ENCODE results near the gene KCNE4. TPM values are rescaled to one million over a fixed set of nuclear protein-coding genes. Genes with fewer than 3 reads are reported as not detected.

The KCNE4 gene
- total RNA-seq, 4 donors from 2014 or later, result 1.9 to 16.6 (median 10.3) TPM

DNA sequence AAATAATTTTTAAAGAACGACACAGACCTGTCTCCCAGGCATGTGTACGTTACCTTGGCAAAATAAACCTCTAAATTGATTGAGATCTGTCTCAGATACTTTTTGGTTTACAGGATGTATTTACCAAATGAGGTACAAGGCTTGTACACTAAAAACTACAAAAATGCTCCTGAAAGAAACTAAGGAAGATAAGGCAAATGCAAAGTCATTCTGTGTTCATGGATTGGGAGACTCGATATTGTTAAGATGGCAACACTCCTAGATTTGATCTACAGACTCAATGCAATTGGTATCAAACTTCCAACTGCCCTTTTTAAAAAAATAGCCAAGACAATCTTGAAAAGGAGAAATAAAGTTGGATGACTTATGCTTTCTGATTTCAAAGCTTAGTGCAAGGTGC is 11.5 kb upstream of the KCNE4 start:
- no peak for DNase-seq (ENCODE audit: low spot score)
- no peak for ATAC-seq (ENCODE audit: low FRiP score)
- no peak for TF ChIP-seq CTCF (IDR thresholded peaks at IDR 0.05)

DNA sequence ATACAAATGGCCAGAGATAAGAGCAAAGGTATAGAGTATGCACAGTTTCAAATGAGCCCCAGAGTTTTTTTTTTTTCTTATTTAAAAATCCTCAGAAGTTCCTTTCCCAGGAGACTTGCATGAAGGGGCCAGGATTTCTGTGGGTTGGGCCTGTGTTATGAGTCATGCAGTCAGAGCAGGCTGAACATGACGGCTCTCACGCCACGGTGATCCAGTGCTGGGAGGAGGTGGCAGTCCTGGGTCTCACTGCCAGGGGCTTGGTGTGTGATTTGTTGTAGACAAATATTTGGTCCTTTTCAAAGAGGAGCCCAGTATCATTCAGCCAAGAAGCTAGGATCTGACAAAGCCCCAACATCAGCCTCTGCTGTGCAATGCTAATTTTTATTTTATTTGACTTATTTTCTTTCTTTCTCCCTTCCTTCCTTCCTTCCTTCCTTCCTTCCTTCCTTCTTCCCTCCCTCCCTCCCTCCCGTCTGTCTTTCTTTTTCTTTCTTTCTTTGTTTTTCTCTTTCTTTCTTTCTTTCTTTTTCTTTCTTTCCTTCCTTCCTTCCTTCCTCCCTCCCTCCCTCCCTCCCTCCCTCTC is 10.4 kb upstream of the KCNE4 start:
- TF ChIP-seq CTCF (IDR thresholded peaks at IDR 0.05), result no peak
- DNase-seq (ENCODE audit: low spot score) (no peak), ATAC-seq (ENCODE audit: low FRiP score) (peak; percentile 94)

DNA sequence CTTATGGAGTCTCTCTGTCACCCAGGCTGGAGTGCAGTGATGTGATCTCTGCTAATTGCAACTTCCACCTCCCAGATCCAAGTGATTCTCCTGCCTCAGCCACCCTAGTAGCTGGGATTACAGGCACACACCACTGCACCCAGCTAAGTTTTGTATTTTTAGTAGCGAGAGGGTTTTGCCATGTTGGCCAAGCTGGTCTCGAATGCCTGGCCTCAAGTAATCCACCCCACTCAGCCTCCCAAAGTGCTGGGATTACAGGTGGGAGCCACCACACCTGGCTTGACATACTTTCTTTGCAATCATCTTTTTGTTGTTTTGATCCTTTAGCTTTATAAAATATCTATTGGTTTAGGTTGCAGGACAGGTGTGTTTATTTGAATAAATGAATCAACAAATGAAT is 9.7 kb upstream of the KCNE4 start:
- ATAC-seq (ENCODE audit: low FRiP score), result no peak
- DNase-seq (ENCODE audit: low spot score), result no peak
- TF ChIP-seq CTCF (IDR thresholded peaks at IDR 0.05), result no peak

DNA sequence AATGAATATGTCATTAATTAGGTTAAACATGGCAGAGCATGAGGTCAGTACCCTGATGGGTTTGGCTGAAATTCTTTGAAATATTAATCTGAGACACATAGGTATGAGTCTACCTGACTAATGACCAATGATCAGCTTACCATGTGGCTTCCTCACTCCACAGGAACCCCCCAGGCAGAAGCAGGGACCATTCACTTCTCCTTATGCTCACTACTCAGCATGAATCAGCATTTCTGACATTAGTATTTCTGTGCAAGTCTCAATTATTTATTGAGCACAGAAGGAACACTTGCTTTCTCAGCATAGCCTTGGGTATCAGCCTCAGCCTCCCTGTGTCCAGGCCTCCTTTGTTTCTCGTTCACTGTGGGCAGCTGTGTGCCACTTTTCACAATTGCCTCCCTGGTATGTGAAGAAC is 9.3 kb upstream of the KCNE4 start:
- TF ChIP-seq CTCF (IDR thresholded peaks at IDR 0.05), result no peak

DNA sequence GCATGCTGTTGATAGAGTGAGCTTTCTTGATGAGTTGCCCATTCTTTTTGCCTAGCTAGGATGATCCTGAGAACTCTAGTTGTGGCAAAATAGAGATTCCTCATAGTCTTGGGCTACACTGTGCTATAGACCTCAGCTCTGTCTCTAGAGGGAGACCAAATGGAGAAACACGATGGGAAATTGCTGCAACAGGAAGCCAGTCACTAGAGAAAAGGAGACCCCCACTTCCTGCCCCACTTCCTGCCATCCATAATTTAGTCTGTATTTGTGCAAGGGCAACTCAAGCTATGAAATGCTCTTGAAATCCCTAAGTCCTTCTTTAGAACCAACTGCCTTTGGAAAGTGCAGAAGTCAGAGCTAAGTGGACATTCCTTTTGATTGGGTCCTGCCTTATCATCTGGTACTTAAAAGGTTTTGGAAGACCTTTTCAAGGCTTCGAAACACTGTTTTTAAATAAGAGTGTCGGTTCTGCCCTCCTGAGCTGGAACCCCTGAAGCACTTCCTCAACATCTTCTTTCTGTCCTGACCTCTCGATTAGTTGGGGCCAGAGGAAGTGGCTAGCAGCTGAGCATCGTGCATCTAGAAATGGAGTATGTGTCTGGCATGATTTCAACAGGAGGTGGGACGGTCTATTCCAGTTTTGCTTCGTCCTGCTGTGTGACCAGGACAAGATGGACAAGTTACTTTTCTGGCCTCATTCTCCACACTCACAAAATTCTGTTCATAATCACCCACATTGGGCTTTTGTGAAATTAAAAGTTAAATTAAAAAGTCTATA is 8.6 kb upstream of the KCNE4 start:
- no peak for TF ChIP-seq CTCF (IDR thresholded peaks at IDR 0.05)
- ATAC-seq (ENCODE audit: low FRiP score), result no peak
- no peak for DNase-seq (ENCODE audit: low spot score)

More for the DNA sequence above, 9.3 kb upstream of the KCNE4 start:
- ATAC-seq (ENCODE audit: low FRiP score) (no peak), DNase-seq (ENCODE audit: low spot score) (no peak)

DNA sequence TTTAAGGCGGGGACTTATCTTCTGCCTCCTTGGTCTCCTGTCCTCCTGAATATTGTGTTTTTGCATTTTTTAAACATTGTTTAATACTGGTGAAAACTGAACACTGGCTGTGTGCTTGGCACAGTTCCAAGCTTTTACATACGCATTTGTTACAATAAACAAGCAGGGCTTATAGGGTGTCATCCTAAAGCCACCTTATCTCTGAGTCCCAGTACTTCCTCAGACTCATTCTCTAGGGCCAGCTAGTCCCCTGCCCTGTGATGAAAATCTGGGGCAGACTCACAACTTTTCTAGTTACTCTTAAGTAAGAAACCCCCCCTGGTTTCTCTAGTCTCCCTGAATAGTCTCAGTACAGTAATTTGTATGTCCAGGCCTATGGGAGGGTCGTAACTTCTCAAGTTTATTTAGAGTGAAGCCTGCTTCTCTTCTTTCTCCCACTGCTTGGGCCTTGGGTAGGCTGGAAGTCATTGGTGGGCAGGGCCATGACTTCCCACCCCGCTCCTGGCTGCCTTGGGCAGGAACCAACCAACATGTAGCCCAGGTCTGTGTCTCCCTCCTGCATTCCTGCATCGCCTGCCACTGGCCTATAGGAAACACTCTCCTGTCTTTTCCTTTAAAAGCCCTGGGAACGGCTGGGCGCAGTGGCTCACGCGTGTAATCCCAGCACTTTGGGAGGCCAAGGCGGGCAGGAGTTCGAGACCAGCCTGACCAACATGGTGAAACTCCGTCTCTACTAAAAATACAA is 7.7 kb upstream of the KCNE4 start:
- no peak for ATAC-seq (ENCODE audit: low FRiP score)
- TF ChIP-seq CTCF (IDR thresholded peaks at IDR 0.05), result no peak

More for the DNA sequence above, 7.7 kb upstream of the KCNE4 start:
- no peak for DNase-seq (ENCODE audit: low spot score)
